Measurements from ENCODE around the gene PCNA. TPM values are rescaled to one million over a fixed set of nuclear protein-coding genes. Genes with fewer than 3 reads are reported as not detected.

The PCNA gene
- total and polyA plus RNA-seq, 2 of the 4 experiments (the other 2 are of a cell fraction) = 155 to 213 TPM

GRCh38 chr20:5067877-5068645 is 51.7 kb downstream of the PCNA start:
- no peak overlapping the region for H2AFZ ChIP-seq (replicated peaks; ENCODE audit: low read length, poor library complexity)
- H2AK9ac ChIP-seq (replicated peaks; ENCODE audit: low read depth, low read length, poor library complexity) = no peak overlapping the region
- peaks cover 9% of the 10 kb centered on the region for H3K4me1 ChIP-seq (ENCODE audit: control insufficient read depth, insufficient read depth, low read length)
- H4K5ac ChIP-seq (ENCODE audit: low read depth, low read length) = no peak overlapping the region
- H3K23ac ChIP-seq (ENCODE audit: low read depth, low read length) = no peak overlapping the region
- H2BK5ac ChIP-seq (ENCODE audit: low read depth, low read length, poor library complexity, severe bottlenecking) = no peak overlapping the region
- no peak overlapping the region for H3K4me3 ChIP-seq (ENCODE audit: insufficient read depth, low read depth, low read length)
- dilution Hi-C loops (cut with HindIII; ENCODE audit: low sequenced_read_pairs, unreplicated experiment) = no loop called here
- no peaks in the 10 kb centered on the region for H4K20me1 ChIP-seq (ENCODE audit: insufficient read depth, low read length)
- H3K4ac ChIP-seq (ENCODE audit: low read depth, low read length) = no peak overlapping the region
- BruUV-seq (replicated peaks) = no TSS peak
- H3K9me1 ChIP-seq (ENCODE audit: insufficient read depth, low read length) = peaks cover 11% of the 10 kb centered on the region
- no peak overlapping the region for H2BK15ac ChIP-seq (ENCODE audit: low read depth, low read length)
- H3K36me3 ChIP-seq (ENCODE audit: control insufficient read depth, insufficient read depth, low read length) = no peaks in the 10 kb centered on the region
- no peak overlapping the region for H4K8ac ChIP-seq (ENCODE audit: low read depth in 2 of 2, low read length in 2 of 2)
- H3K9me3 ChIP-seq (ENCODE audit: control insufficient read depth, insufficient read depth, low read length) = no peaks in the 10 kb centered on the region
- H3K27ac ChIP-seq (ENCODE audit: insufficient read depth, low read length) = no peak overlapping the region
- H3K79me1 ChIP-seq (ENCODE audit: low read depth in 1 of 2, low read length in 2 of 2) = peaks cover 0 to 9% of the 10 kb centered on the region in 2 experiments; a peak in 1 of 4 replicates
- H3K27me3 ChIP-seq (ENCODE audit: control insufficient read depth, insufficient read depth, low read length) = no peaks in the 10 kb centered on the region
- no peak overlapping the region for H2BK20ac ChIP-seq (ENCODE audit: low read depth, low read length)
- no peak for DNase-seq
- no CpG with 5 or more reads among the region's 9 CpGs for WGBS, 2 experiments (ENCODE audit: extremely low coverage in 2 of 2, insufficient read length in 1 of 2)
- no peak overlapping the region for H3K14ac ChIP-seq (replicated peaks; ENCODE audit: low read depth, low read length)
- 0 out of 2 replicates have a peak overlapping the region, but pooled peaks have one; percentile 9 for H2AK5ac ChIP-seq (ENCODE audit: low read depth, low read length)
- intact Hi-C loops (cut with micrococcal nuclease) = no loop called here
- ATAC-seq (ENCODE audit: low read depth) = no peak
- H3K56ac ChIP-seq (ENCODE audit: extremely low read depth, insufficient read depth, low read length) = no peak overlapping the region
- ChIA-PET POLR2A (ENCODE audit: unreplicated experiment) (no interaction called here), CTCF (no interaction called here)
- in situ Hi-C loops (cut with MboI; ENCODE audit: low sequenced_read_pairs) = no loop called here
- H3K18ac ChIP-seq (ENCODE audit: low read depth, low read length) = no peak overlapping the region
- peak overlapping the region; percentile 22; the same call in 1 of the 2 replicates for H2BK120ac ChIP-seq (ENCODE audit: low read depth, low read length)
- TF ChIP-seq CHD1 (IDR thresholded peaks at IDR 0.05; ENCODE audit: low read depth, low read length) (no peak), MAFK (IDR thresholded peaks at IDR 0.05; ENCODE audit: low read depth, low read length) (no peak), FOS (IDR thresholded peaks at IDR 0.05; ENCODE audit: low read depth, low read length) (no peak), RFX5 (IDR thresholded peaks at IDR 0.05; ENCODE audit: low read depth, low read length) (no peak), CEBPB (IDR thresholded peaks at IDR 0.05; ENCODE audit: low read depth, low read length) (no peak), CTCF (conservative IDR thresholded peaks at IDR 0.05; ENCODE audit: low read depth, low read length) (no peak), ELK1 (IDR thresholded peaks at IDR 0.05; ENCODE audit: borderline replicate concordance, low read depth, low read length) (no peak), BHLHE40 (IDR thresholded peaks at IDR 0.05; ENCODE audit: low read depth, low read length) (no peak), POLR2A (IDR thresholded peaks at IDR 0.05; ENCODE audit: low read depth, low read length) (no peak), SMC3 (IDR thresholded peaks at IDR 0.05; ENCODE audit: low read depth, low read length) (no peak), MAZ (IDR thresholded peaks at IDR 0.05; ENCODE audit: borderline replicate concordance, low read depth, low read length) (no peak), MXI1 (IDR thresholded peaks at IDR 0.05; ENCODE audit: borderline replicate concordance, low read depth, low read length) (no peak), RAD21 (IDR thresholded peaks at IDR 0.05; ENCODE audit: low read length) (no peak), NFE2L2 (IDR thresholded peaks at IDR 0.05; ENCODE audit: low read depth, low read length) (no peak), RCOR1 (IDR thresholded peaks at IDR 0.05; ENCODE audit: insufficient replicate concordance, low read length) (no peak)
- TF ChIP-seq, protein P1, sequence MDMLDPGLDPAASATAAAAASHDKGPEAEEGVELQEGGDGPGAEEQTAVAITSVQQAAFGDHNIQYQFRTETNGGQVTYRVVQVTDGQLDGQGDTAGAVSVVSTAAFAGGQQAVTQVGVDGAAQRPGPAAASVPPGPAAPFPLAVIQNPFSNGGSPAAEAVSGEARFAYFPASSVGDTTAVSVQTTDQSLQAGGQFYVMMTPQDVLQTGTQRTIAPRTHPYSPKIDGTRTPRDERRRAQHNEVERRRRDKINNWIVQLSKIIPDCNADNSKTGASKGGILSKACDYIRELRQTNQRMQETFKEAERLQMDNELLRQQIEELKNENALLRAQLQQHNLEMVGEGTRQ (IDR thresholded peaks at IDR 0.05; ENCODE audit: low read depth, low read length) = no peak
- no peak overlapping the region for H3K4me2 ChIP-seq (ENCODE audit: low read depth, low read length)
- H4K91ac ChIP-seq (ENCODE audit: insufficient read depth, low read depth, low read length) = no peak overlapping the region
- no peak overlapping the region for H3K9ac ChIP-seq (ENCODE audit: low read depth, low read length)
